T follicular helper cell (primary cell): ENCODE results near the gene MLANA.

Experiments
- DNase-seq: peaks from one replicate; pipeline ENCODE4 v3.0.0-alpha.2; 2020; ENCODE audit warnings: low read depth

The MLANA gene

GRCh38 chr9:5900622-5901021 lies 9.9 kb downstream of the MLANA start:
- DNase-seq: no peak

- DNase-seq: no peak
Measured at GRCh38 chr9:5902377-5902776, 11.7 kb downstream of the MLANA start.

GRCh38 chr9:5908918-5909317 lies 18.2 kb downstream of the MLANA start:
- no peak for DNase-seq

- DNase-seq: no peak
Measured at GRCh38 chr9:5909976-5910375, 19.3 kb downstream of the MLANA start.

- DNase-seq: no peak
Measured at GRCh38 chr9:5910413-5911057, 19.8 kb downstream of the MLANA start.

- no peak for DNase-seq
Measured at GRCh38 chr9:5915438-5915837, 24.7 kb downstream of the MLANA start.

GRCh38 chr9:5917273-5917672 lies 26.6 kb downstream of the MLANA start:
- no peak for DNase-seq

- no peak for DNase-seq
Measured at GRCh38 chr9:5917888-5918287, 27.2 kb downstream of the MLANA start.

GRCh38 chr9:5918460-5918859 lies 27.8 kb downstream of the MLANA start:
- no peak for DNase-seq

- no peak for DNase-seq
Measured at GRCh38 chr9:5920860-5921328, 30.2 kb downstream of the MLANA start.

- no peak for DNase-seq
Measured at GRCh38 chr9:5922192-5922591, 31.5 kb downstream of the MLANA start.

GRCh38 chr9:5931657-5932056 lies 41.0 kb downstream of the MLANA start:
- DNase-seq: no peak

- DNase-seq: no peak
Measured at GRCh38 chr9:5938449-5938848, 47.8 kb downstream of the MLANA start.

GRCh38 chr9:5939530-5939929 lies 48.8 kb downstream of the MLANA start:
- no peak for DNase-seq

GRCh38 chr9:5941214-5941613 lies 50.5 kb downstream of the MLANA start:
- DNase-seq: no peak

- no peak for DNase-seq
Measured at GRCh38 chr9:5945112-5945511, 54.4 kb downstream of the MLANA start.

- no peak for DNase-seq
Measured at GRCh38 chr9:5947912-5948311, 57.2 kb downstream of the MLANA start.

GRCh38 chr9:5949103-5949699 lies 58.5 kb downstream of the MLANA start:
- no peak for DNase-seq

GRCh38 chr9:5950261-5950660 lies 59.6 kb downstream of the MLANA start:
- no peak for DNase-seq

- no peak for DNase-seq
Measured at GRCh38 chr9:5951686-5952211, 61.1 kb downstream of the MLANA start.

GRCh38 chr9:5953743-5954707 lies 63.3 kb downstream of the MLANA start:
- no peak for DNase-seq

GRCh38 chr9:5957166-5957565 lies 66.5 kb downstream of the MLANA start:
- DNase-seq: no peak

- DNase-seq: no peak
Measured at GRCh38 chr9:5958273-5958672, 67.6 kb downstream of the MLANA start.
